MM.1S (cell line): ENCODE results near the gene SV2B.

Experiments
- CTCF ChIP-seq: fragments of 300-600 bp; sonication (generic); IDR thresholded peaks from 2 replicates; pipeline ENCODE4 v1.5.1; 2016; ENCODE audit warnings: antibody characterized with exemption, low read length, mixed read lengths
- EZH2 ChIP-seq: fragments of 300-600 bp; sonication (generic); optimal IDR thresholded peaks from 2 replicates; pipeline ENCODE3; 2017; ENCODE audit warnings: low read depth, mild to moderate bottlenecking, antibody characterized with exemption, low read length, mixed read lengths
- EZH2phosphoT487 ChIP-seq: fragments of 300-600 bp; sonication (generic); IDR thresholded peaks from 2 replicates; pipeline ENCODE4 v1.6.1; 2018; ENCODE audit warnings: antibody characterized with exemption, low read length

- TF ChIP-seq CTCF (no peak), EZH2 (no peak), EZH2phosphoT487 (no peak)
Observed at GRCh38 chr15:91264651-91265351, 164.7 kb downstream of the SV2B start.
